Loucy (cell line): ENCODE measurements around the gene SCN4A.

Experiments used
- H2AFZ ChIP-seq: fragments of 200-600 bp; sonication (generic); 2 replicates; pipeline ENCODE4 v1.6.0; 2016; ENCODE audit warnings: antibody characterized with exemption, mild to moderate bottlenecking, low read length, moderate library complexity
- H3F3A ChIP-seq: fragments of 200-600 bp; 2 replicates; pipeline ENCODE4 v1.6.0; 2016; ENCODE audit warnings: antibody characterized with exemption, low read depth, mild to moderate bottlenecking
- H3K27me3 ChIP-seq: fragments of 200-600 bp; sonication (generic); 2 replicates; pipeline ENCODE4 v1.6.1; 2014; ENCODE audit warnings: low read length, mild to moderate bottlenecking; ENCODE audit not compliant: insufficient read depth, poor library complexity, severe bottlenecking
- H3K36me3 ChIP-seq: fragments of 200-600 bp; sonication (generic); 2 replicates; pipeline ENCODE4 v1.6.1; 2016; ENCODE audit warnings: low read length; ENCODE audit not compliant: insufficient read depth
- H3K4me1 ChIP-seq: fragments of 200-600 bp; sonication (generic); 2 replicates; pipeline ENCODE4 v1.5.1; 2014; ENCODE audit warnings: low read length, mild to moderate bottlenecking; ENCODE audit not compliant: insufficient read depth, poor library complexity, severe bottlenecking
- H3K4me2 ChIP-seq: fragments of 200-600 bp; sonication (generic); 2 replicates; pipeline ENCODE4 v1.6.0; 2014; ENCODE audit warnings: antibody characterized with exemption, low read length, low read depth, mild to moderate bottlenecking; ENCODE audit not compliant: poor library complexity, severe bottlenecking
- H3K4me3 ChIP-seq: fragments of 200-600 bp; sonication (generic); 2 replicates; pipeline ENCODE4 v1.5.1; 2014; ENCODE audit warnings: low read length, mild to moderate bottlenecking, mixed read lengths; ENCODE audit not compliant: poor library complexity, severe bottlenecking
- H3K79me2 ChIP-seq: fragments of 200-600 bp; sonication (generic); 2 replicates; pipeline ENCODE4 v1.6.1; 2014; ENCODE audit warnings: low read length; ENCODE audit not compliant: insufficient read depth
- H3K9ac ChIP-seq: fragments of 200-600 bp; sonication (generic); 2 replicates; pipeline ENCODE4 v1.6.0; 2014; ENCODE audit warnings: mild to moderate bottlenecking, low read depth, low read length, moderate library complexity; ENCODE audit not compliant: poor library complexity, severe bottlenecking
- H3K9me2 ChIP-seq: fragments of 200-600 bp; sonication (generic); replicated peaks from 2 replicates; pipeline ENCODE4 v1.6.1; 2016; ENCODE audit warnings: low read depth, low read length, mixed read lengths
- H3K9me3 ChIP-seq: fragments of 200-600 bp; sonication (generic); 2 replicates; pipeline ENCODE4 v1.6.1; 2014; ENCODE audit warnings: mild to moderate bottlenecking, antibody characterized with exemption, low read length, low read depth; ENCODE audit not compliant: insufficient read depth
- H4K20me1 ChIP-seq: fragments of 200-600 bp; sonication (generic); 2 replicates; pipeline ENCODE4 v1.6.0; 2014; ENCODE audit warnings: antibody characterized with exemption, low read length, mild to moderate bottlenecking; ENCODE audit not compliant: insufficient read depth, poor library complexity, severe bottlenecking
- EZH2phosphoT487 ChIP-seq: fragments of 200-600 bp; IDR thresholded peaks from 2 replicates; pipeline ENCODE4 v1.6.1; 2018; ENCODE audit warnings: antibody characterized with exemption, mild to moderate bottlenecking, moderate library complexity, borderline replicate concordance
- TF ChIP-seq, protein P1 (sequence below): fragments of 200-600 bp; sonication (generic); conservative IDR thresholded peaks from 2 replicates; pipeline ENCODE4 v1.5.1; 2014; ENCODE audit warnings: mild to moderate bottlenecking, antibody characterized with exemption, low read length

Gene SCN4A

DNA sequence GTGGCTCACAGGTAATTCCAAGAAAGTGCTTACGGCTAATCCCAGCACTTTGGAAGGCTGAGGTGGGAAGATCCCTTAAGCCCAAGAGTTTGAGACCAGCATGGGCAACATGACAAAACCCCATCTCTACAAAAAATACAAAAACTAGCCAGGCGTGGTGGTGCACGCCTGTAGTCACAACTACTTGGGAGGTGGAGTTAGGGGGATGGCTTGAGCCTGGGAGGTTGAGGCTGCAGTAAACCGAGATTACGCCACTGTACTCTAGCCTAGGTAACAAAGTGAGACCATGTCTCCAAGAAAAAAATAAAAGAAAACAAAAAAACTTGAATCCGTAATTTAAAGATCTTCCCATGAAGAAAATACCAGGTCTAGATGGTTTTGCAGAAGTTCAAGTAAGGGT lies 42.7 kb upstream of the SCN4A start:
- Histone ChIP-seq H3F3A (peaks cover 14% of the 10 kb centered on the region; the same call in 1 of the 2 replicates), H2AFZ (no peak overlapping the region), H3K4me1 (peaks cover 51% of the 10 kb centered on the region), H4K20me1 (no peaks in the 10 kb centered on the region), H3K36me3 (no peaks in the 10 kb centered on the region), H3K4me3 (peak overlapping the region; percentile 88), H3K4me2 (peak overlapping the region; percentile 89), H3K27me3 (no peaks in the 10 kb centered on the region), H3K9me3 (no peaks in the 10 kb centered on the region), H3K9ac (peak overlapping the region; percentile 77), H3K79me2 (peaks cover 87% of the 10 kb centered on the region), H3K9me2 (no peaks in the 10 kb centered on the region)
- TF ChIP-seq, protein P1, sequence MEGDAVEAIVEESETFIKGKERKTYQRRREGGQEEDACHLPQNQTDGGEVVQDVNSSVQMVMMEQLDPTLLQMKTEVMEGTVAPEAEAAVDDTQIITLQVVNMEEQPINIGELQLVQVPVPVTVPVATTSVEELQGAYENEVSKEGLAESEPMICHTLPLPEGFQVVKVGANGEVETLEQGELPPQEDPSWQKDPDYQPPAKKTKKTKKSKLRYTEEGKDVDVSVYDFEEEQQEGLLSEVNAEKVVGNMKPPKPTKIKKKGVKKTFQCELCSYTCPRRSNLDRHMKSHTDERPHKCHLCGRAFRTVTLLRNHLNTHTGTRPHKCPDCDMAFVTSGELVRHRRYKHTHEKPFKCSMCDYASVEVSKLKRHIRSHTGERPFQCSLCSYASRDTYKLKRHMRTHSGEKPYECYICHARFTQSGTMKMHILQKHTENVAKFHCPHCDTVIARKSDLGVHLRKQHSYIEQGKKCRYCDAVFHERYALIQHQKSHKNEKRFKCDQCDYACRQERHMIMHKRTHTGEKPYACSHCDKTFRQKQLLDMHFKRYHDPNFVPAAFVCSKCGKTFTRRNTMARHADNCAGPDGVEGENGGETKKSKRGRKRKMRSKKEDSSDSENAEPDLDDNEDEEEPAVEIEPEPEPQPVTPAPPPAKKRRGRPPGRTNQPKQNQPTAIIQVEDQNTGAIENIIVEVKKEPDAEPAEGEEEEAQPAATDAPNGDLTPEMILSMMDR, result no peak
- no peak for TF ChIP-seq EZH2phosphoT487

DNA sequence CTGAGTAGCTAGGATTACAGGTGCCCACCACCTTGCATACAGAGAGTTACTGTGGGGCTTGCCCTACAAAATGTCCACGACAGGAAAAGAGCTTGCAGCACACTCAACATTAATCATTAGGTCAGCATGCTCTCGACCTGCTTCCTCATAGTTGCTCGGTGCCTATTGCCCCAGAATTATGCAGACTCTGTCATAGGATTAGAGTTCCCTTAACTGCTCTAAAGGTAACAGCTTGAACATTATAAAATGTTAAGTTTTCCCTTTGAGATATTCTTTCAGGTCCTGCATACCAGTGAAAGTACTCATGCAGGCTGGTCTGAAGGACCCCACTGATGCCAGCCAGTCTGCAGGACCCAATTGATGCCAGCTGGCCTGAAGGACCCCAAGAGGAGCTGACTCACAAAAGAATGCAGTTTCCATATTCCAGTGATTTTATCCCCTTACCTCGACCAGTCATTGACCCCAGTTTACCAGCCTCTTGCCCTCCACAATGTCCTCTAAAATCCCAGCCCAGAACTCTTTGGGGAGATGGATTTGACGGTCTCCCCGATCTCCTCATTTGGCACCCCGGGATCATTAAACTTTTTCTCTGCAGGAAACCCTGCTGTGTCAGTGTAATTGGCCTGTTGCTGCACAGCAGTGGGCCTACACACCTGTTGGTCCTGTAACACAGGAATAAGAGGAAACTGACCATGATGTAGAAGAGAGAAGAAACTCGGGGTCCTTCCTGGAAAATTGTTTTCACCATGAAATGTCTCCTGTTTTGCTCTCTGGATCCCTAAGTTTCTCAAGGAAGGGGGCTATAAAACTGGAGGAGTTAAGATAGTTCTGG lies 37.1 kb upstream of the SCN4A start:
- Histone ChIP-seq H3K79me2 (peaks cover 83% of the 10 kb centered on the region), H3K4me2 (no peak overlapping the region)
- TF ChIP-seq, protein P1, result no peak

DNA sequence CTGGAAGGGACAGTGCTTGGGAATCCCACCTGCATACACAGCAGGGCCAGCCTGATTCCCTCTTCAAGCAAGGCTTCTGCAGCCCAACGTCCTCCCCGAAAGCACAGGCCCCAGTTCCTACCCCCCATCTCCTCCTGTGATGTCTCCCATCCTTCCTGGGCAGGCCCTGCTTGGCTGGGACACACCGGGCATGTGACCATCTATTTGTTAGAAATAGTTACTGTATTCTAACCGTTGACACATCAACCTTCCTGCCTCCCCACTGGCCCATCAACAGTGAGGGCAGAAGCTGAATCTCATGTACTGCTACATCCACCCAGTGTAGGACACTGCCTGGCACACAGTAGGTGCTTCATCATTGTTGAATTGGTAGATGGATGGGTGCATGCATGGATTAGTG lies 36.1 kb upstream of the SCN4A start:
- Histone ChIP-seq H3F3A (no peaks in the 10 kb centered on the region), H4K20me1 (peaks cover 4% of the 10 kb centered on the region), H3K79me2 (peaks cover 73% of the 10 kb centered on the region), H3K4me3 (no peak overlapping the region), H3K9ac (no peak overlapping the region), H3K9me2 (no peaks in the 10 kb centered on the region), H3K4me2 (no peak overlapping the region), H3K36me3 (peaks cover 17% of the 10 kb centered on the region; the same call in 1 of the 2 replicates), H3K9me3 (no peaks in the 10 kb centered on the region; the same call in 1 of the 2 replicates), H3K27me3 (no peaks in the 10 kb centered on the region), H2AFZ (no peak overlapping the region), H3K4me1 (peaks cover 39% of the 10 kb centered on the region)
- TF ChIP-seq, protein P1, result no peak
- TF ChIP-seq EZH2phosphoT487, result no peak

More for the DNA sequence above, 37.1 kb upstream of the SCN4A start:
- peaks cover 46% of the 10 kb centered on the region for H3K4me1 ChIP-seq
- H3K4me3 ChIP-seq, result no peak overlapping the region
- H3K36me3 ChIP-seq, result peaks cover 7% of the 10 kb centered on the region; the same call in 1 of the 2 replicates
- H3F3A ChIP-seq, result no peaks in the 10 kb centered on the region
- no peaks in the 10 kb centered on the region for H3K9me2 ChIP-seq
- no peak overlapping the region for H3K9ac ChIP-seq
- no peak overlapping the region for H2AFZ ChIP-seq
- H4K20me1 ChIP-seq, result peaks cover 4% of the 10 kb centered on the region
- no peaks in the 10 kb centered on the region; the same call in 1 of the 2 replicates for H3K9me3 ChIP-seq
- H3K27me3 ChIP-seq, result no peaks in the 10 kb centered on the region
